ENCODE data around the gene B4GALNT2.

B4GALNT2 gene

DNA sequence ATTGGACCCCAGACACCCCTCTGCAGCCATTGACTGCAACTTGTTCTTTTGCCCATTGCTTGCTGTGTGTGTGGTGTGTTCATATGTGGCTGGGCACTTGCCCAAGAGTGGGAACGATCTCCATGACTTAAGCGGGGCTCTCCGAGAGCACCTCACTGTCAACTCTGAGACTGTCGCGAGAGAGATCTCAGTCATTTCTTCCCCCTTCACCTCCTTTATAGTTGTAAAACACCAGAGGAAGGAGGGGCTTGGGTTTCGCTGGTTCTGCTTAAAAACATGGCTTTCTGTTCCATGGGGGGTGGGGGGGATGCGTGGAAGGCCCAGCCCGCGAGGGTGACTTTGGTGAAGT lies 90.6 kb downstream of the B4GALNT2 start:
- Mint-ChIP-seq H3K27me3 (ENCODE audit: low read depth, poor library complexity) (peaks cover 73% of the 10 kb centered on the region), H3K9me3 (no peaks in the 10 kb centered on the region), H3K4me1 (peaks cover 21% of the 10 kb centered on the region), H3K4me3 (peak overlapping the region; percentile 82), H3K27ac (no peak overlapping the region), H3K36me3 (ENCODE audit: low read depth) (no peaks in the 10 kb centered on the region)
- TF ChIP-seq, protein P1, sequence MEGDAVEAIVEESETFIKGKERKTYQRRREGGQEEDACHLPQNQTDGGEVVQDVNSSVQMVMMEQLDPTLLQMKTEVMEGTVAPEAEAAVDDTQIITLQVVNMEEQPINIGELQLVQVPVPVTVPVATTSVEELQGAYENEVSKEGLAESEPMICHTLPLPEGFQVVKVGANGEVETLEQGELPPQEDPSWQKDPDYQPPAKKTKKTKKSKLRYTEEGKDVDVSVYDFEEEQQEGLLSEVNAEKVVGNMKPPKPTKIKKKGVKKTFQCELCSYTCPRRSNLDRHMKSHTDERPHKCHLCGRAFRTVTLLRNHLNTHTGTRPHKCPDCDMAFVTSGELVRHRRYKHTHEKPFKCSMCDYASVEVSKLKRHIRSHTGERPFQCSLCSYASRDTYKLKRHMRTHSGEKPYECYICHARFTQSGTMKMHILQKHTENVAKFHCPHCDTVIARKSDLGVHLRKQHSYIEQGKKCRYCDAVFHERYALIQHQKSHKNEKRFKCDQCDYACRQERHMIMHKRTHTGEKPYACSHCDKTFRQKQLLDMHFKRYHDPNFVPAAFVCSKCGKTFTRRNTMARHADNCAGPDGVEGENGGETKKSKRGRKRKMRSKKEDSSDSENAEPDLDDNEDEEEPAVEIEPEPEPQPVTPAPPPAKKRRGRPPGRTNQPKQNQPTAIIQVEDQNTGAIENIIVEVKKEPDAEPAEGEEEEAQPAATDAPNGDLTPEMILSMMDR (IDR thresholded peaks at IDR 0.05): no peak
- no peak for DNase-seq

DNA sequence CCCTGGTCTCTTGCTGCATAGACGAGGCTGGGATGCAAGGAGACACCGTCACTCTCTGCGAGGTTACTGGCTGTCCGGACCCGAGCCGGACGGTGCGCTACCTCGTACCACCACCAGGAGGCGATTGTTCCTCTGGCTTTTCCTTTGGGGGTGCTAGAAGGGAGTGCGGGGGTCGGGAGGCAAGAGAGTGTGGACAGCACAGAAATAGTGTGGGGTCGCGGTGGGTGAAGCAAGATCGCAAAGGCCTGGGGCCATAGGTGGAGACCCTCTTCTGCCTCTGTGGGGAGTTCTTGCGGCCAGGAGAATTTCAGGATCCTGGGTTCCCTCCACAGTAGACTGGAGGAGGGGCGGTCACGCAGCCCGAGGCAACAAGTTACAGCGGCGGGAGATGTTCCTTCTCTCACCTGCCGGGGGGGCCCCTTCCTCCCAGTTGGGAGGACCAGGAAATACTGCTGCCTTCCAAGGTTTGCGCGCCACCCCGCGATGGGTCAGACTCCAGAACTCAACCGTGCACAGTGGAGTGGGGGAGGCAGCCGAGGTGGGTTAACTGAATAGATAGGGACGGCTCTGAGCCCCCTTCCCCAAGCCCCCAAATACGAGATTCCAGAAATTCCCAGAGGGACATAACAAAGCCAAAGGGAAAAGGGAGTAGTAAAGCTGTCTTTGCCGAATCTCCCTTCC lies 91.1 kb downstream of the B4GALNT2 start:
- Mint-ChIP-seq H3K27me3 (ENCODE audit: low read depth, poor library complexity) (peaks cover 74% of the 10 kb centered on the region), H3K4me1 (peaks cover 19% of the 10 kb centered on the region), H3K36me3 (ENCODE audit: low read depth) (no peaks in the 10 kb centered on the region), H3K4me3 (peak overlapping the region; percentile 82), H3K9me3 (no peaks in the 10 kb centered on the region), H3K27ac (no peak overlapping the region)
- peak; percentile 87 for DNase-seq
- TF ChIP-seq, protein P1 (IDR thresholded peaks at IDR 0.05): peak; percentile 80

DNA sequence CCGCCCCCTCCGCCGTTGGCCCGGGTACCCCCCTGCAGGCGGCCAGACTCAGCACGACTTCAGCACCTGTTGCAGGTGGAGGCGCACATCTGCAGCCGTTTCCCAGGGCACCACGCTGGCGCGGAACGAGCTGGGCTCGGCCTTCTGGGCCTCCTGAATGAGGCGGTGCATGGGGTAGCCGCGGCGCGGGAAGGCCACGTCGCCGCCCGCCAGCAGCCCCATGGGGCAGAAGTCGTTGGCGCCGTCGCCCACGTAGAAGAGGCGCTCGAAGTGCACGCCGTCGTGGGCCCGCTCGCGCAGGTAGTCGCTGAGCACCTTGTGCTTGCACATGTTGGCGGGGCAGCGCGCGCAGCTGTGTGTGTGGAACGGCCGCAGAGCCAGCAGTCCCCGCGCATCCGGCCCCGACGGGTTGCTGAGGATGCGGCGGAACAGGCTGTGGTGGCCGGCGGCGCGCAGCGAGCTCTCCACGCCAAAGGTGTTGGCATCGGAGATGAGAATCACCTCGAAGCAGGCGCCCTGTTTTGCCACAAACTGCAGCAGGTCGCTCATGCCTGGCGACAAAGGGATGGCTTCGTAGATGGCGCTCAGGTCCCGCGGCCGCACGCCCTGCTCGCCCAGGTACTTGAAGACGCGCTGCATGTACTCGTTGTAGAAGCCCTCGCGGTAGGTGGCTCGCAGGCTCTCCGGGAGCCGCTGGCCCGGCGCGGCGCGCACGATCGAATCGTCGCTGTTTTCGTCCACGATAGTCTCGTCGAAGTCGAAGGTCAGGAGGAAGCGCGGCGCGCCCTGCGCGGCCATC lies 91.8 kb downstream of the B4GALNT2 start:
- peaks cover 81% of the 10 kb centered on the region for H3K27me3 Mint-ChIP-seq (ENCODE audit: low read depth, poor library complexity)

DNA sequence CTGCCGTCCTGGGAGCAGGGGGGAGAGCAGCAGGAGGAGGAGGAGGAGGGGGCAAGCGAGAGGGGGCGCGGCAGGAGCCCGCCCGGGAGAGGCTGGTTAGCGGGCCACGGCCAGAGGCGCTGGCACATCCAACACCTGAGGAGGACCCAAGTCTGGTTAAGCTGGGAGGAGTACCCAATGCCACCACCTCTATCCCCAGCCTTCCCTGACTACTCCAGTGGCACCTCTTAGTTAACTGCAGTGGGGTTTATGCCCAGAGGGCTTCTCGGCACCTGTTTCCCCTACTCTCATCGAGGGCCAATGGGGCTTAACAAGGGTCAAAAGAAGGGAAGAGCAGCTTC lies 92.4 kb downstream of the B4GALNT2 start:
- H3K36me3 Mint-ChIP-seq (ENCODE audit: low read depth): no peaks in the 10 kb centered on the region
- no peak overlapping the region for H3K27ac Mint-ChIP-seq
- no peak for DNase-seq
- TF ChIP-seq, protein P1 (IDR thresholded peaks at IDR 0.05): no peak
- peaks cover 30% of the 10 kb centered on the region for H3K4me1 Mint-ChIP-seq
- H3K4me3 Mint-ChIP-seq: peak overlapping the region; percentile 82
- H3K27me3 Mint-ChIP-seq (ENCODE audit: low read depth, poor library complexity): peaks cover 86% of the 10 kb centered on the region
- H3K9me3 Mint-ChIP-seq: no peaks in the 10 kb centered on the region

More for the DNA sequence above, 91.8 kb downstream of the B4GALNT2 start:
- peaks cover 26% of the 10 kb centered on the region for H3K4me1 Mint-ChIP-seq
- no peaks in the 10 kb centered on the region for H3K9me3 Mint-ChIP-seq
- H3K27ac Mint-ChIP-seq: no peak overlapping the region
- DNase-seq: peak; percentile 58
- peak overlapping the region; percentile 82 for H3K4me3 Mint-ChIP-seq
- TF ChIP-seq, protein P1 (IDR thresholded peaks at IDR 0.05): no peak
- H3K36me3 Mint-ChIP-seq (ENCODE audit: low read depth): no peaks in the 10 kb centered on the region

DNA sequence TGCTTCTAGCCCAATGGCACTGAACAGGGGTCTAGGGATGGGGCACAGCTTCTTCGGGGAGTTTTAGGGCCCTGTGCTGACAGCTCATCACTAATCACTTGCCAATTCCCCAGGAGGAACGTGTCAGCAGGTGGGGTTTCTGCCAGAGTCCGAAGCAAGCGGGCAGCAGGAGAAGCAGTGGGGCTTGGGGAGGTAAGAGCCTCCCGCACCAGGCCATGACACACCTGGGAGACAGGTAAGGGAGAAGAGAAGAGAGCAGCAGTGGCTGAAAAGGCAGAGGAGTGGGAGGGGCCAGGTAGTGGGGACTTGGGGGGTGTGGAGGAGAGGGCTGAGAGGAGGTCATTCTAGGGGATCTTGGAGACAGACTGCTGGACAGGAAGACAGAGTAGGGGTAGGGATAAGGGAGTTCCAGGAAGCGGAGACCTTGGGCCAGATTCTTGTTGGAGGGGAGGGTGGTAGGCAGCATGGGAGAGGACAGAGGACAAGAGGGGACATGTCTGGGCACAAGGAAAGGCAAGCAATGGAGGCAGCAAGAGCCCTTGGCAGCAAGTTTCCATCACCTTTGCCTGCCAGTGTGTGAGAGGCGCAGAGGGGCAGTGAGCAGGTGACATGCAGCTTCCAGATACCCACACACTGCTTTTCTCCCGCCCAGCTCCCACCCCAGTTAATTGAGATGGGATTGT lies 93.1 kb downstream of the B4GALNT2 start:
- Mint-ChIP-seq H3K27me3 (ENCODE audit: low read depth, poor library complexity) (peaks cover 82% of the 10 kb centered on the region), H3K9me3 (no peaks in the 10 kb centered on the region), H3K27ac (no peak overlapping the region), H3K4me1 (peaks cover 30% of the 10 kb centered on the region), H3K36me3 (ENCODE audit: low read depth) (no peaks in the 10 kb centered on the region), H3K4me3 (no peak overlapping the region)
- no peak for DNase-seq
- TF ChIP-seq, protein P1 (IDR thresholded peaks at IDR 0.05): no peak
